Activated naive CD4-positive, alpha-beta T cell treated with anti-CD3 and anti-CD28 coated beads for 36 hours (primary cell): ENCODE data around the gene SNX19. TPM values are rescaled to one million over a fixed set of nuclear protein-coding genes. Genes with fewer than 3 reads are reported as not detected.

Experiments
- CTCF ChIA-PET: fragments of 350-600 bp; sonication (Branson Sonifier 250); formaldehyde crosslinking; loops from one replicate; lab custom pipeline; 2021; ENCODE audit warnings: antibody characterized with exemption; lab: Charles Lee
- DNase-seq: peaks from one replicate; pipeline ENCODE4 v3.0.0-alpha.2; 2020
- H3K27ac Mint-ChIP-seq: one replicate; pipeline ENCODE4 v1.8.0; 2021; ENCODE audit warnings: mild to moderate bottlenecking, mixed read lengths
- H3K27me3 Mint-ChIP-seq: one replicate; pipeline ENCODE4 v1.8.0; 2021; ENCODE audit warnings: low read depth, mixed read lengths
- H3K36me3 Mint-ChIP-seq: one replicate; pipeline ENCODE4 v1.8.0; 2021; ENCODE audit warnings: low read depth, mixed read lengths
- H3K4me1 Mint-ChIP-seq: one replicate; pipeline ENCODE4 v1.8.0; 2021; ENCODE audit warnings: low read depth, mixed read lengths
- H3K4me3 Mint-ChIP-seq: one replicate; pipeline ENCODE4 v1.8.0; 2021; ENCODE audit warnings: mild to moderate bottlenecking, moderate library complexity, mixed read lengths
- H3K9me3 Mint-ChIP-seq: one replicate; pipeline ENCODE4 v1.8.0; 2021; ENCODE audit warnings: mixed read lengths
- intact Hi-C: fragments of 100-400 bp; cut with micrococcal nuclease; formaldehyde crosslinking; loops from one replicate; pipeline ENCODE4 v1.15.1; 2023
- total RNA-seq, 2 experiments: library from RNA; stranded (reverse); gene quantifications; one replicate each; pipeline ENCODE4 v1.2.3, GENCODE V29; 2021

Gene SNX19
- total RNA-seq, 2 experiments from 2014 or later = 18.0 to 21.6 TPM

DNA sequence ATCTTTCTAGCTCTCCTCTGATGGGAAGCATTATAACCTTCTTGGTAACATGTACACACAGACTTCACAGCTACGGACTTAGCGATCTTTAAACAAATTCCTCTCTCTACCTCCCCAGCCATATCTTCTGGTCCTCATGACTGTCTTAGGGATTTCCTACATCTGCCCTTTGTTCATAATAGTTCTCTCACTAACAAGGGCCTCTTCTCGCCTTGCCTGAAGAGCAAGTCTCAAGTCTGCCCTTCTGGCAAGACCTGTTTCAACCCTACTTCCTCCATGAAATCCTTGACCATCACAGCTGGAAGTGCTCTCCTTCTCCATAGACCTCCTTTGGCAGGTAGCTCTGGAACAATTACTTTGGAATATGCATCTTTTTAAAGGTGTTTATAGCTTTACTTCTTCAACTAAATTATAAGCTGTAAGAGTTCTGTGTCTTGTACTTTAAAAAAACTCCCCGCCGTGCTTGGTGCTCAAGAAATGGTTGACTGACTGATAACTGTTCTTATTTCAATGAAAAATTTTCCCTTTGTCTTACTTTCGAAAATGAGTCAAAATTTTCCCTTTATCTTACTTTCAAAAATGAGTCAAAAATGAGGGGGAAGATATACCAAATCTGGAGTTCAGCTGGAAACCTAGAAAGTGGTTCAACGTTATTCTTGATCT is 34.7 kb downstream of the SNX19 start:
- no peak for DNase-seq
- intact Hi-C loops = no loop called here
- Mint-ChIP-seq H3K9me3 (no peaks in the 10 kb centered on the region), H3K4me1 (peaks cover 14% of the 10 kb centered on the region), H3K36me3 (peaks cover 35% of the 10 kb centered on the region), H3K27me3 (no peaks in the 10 kb centered on the region), H3K27ac (no peak overlapping the region), H3K4me3 (no peak overlapping the region)
- CTCF ChIA-PET = interaction anchor here (0.7 to 1.4 kb wide), 6 partner anchors 12 to 35 kb away, joined by 3 to 10 read pairs (median 4); partner anchors contain the start of gene SNX19

DNA sequence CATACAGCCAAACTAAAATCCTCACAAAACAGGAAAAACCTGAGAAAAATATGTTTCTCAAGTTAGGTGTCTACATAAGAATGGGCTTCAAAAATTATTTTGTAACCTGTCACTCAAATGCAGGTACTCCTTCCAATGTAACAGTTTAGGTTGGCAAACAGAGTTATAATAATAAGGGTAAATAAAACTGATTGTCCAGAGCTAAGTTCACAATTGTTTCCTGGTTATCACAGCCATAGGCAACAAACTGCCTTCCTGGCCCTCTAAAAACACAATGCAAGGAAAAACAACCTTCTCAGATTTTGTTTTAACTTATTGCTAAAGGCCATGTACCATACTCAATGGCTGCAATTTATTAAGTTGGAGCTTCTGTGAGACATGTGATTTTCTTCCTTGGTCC is 36.4 kb downstream of the SNX19 start:
- Mint-ChIP-seq H3K36me3 (peaks cover 39% of the 10 kb centered on the region), H3K27ac (no peak overlapping the region), H3K4me3 (no peak overlapping the region), H3K9me3 (no peaks in the 10 kb centered on the region), H3K27me3 (no peaks in the 10 kb centered on the region), H3K4me1 (peaks cover 14% of the 10 kb centered on the region)
- DNase-seq = no peak
- intact Hi-C loops = no loop called here
- CTCF ChIA-PET = interaction anchor here (0.8 to 3.0 kb wide), 3 partner anchors 15 to 36 kb away, joined by 3 to 8 read pairs (median 4); partner anchors contain the start of gene SNX19

DNA sequence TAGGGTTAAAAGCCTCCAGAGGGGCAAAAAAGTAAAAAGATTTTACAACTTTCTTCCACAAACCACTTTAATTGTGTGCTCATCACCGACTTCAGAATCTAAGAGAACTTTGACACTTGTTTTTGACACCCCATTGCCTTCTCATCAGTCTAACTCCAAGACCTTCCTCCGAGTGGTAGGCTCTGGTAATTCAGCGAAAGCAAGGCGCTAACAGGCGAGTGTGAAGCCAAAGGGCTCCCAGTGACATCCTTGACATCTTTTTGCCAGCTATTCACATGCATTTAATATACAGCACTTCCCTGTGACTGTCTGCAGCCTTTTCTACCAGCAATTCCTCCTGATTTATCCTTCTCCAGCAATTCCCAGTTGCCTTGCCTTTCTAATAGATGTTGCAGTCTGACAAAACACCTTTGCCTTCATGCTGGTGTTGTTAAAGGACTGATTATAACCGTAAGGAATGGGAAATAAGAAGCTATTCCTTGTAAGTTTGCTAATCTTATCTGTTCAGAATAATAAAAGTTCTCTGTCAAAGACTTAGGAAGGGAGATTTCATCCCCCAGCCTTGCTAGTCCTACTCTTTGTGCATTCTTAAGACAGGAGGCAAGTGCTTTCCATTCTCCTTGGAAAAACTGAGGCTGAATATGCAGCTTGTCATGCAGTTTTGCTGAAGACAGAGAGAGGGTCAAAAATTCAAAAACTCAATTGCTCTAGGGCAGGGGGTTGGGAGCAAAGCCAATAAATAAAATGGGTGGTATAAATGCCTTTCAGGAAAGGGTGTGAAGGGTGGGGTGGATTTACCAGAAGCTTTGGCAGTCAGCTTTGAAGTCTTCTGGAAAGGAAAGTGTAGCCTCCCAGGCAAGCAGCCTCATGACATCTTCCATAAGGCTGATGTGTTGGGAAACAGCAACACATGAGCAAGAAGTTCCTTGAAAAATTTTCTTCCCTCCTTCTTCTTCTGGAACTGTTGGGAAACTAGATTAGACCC is 39.1 kb downstream of the SNX19 start:
- no peak for DNase-seq
- peaks cover 18% of the 10 kb centered on the region for H3K4me1 Mint-ChIP-seq
- intact Hi-C loops = no loop called here
- no peaks in the 10 kb centered on the region for H3K27me3 Mint-ChIP-seq
- CTCF ChIA-PET = interaction anchor here (1.1 to 3.0 kb wide), 2 partner anchors 15 kb away, joined by 6 to 8 read pairs; no protein-coding TSS in a partner anchor
- no peak overlapping the region for H3K4me3 Mint-ChIP-seq
- no peak overlapping the region for H3K27ac Mint-ChIP-seq
- peaks cover 28% of the 10 kb centered on the region for H3K36me3 Mint-ChIP-seq
- H3K9me3 Mint-ChIP-seq = no peaks in the 10 kb centered on the region

DNA sequence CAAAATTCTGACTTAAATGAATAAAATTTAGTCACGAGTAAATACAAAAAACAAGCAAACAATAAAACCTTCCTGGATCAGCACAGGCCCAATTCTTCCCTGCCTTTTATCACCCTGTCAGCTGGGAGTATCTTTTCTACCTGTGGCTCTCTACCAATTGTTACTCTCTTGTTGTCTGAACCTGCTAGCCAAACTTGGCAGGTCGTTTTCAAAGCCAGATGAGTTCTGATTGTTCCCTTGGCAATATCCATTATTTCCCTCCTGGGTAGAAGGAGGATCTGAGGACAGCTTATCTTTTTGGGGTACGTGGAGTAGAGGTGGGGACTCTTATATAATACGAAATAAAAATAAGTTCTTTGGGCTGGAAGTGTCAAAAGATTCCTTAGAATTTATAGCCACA is 40.2 kb downstream of the SNX19 start:
- Mint-ChIP-seq H3K9me3 (no peaks in the 10 kb centered on the region), H3K27ac (no peak overlapping the region), H3K36me3 (peaks cover 27% of the 10 kb centered on the region), H3K27me3 (no peaks in the 10 kb centered on the region), H3K4me1 (peaks cover 14% of the 10 kb centered on the region), H3K4me3 (no peak overlapping the region)
- DNase-seq = no peak
- CTCF ChIA-PET = interaction anchor here (1.1 kb wide), 1 partner anchor 14 kb away, joined by 6 read pairs; no protein-coding TSS in a partner anchor
- intact Hi-C loops = no loop called here

DNA sequence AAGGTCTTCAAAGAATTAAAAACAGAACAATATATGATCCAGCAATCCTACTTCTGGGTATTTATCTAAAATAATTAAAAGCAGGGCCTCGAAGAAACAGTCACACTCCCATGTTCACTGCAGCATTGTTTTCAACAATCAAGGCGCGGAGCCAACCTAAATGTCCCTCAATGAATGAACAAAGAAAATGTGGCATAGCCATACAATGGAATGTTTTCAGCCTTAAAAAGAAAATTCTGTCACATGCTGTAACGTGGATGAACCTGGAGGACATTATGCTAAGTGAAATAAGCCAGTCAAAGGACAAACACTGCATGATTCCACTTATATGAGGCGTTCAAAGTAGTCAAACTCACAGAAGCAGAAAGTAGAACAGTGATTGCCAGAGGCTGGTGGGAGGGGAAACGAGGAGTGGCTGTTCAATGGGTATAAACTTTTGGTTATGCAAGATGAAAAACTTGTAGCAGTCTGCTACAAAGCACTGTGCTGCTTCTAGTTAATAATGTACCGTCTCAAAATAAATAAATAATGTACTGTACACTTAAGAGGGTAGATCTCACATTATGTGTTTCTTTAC is 41.2 kb downstream of the SNX19 start:
- intact Hi-C loops = no loop called here
- Mint-ChIP-seq H3K9me3 (no peaks in the 10 kb centered on the region), H3K27me3 (no peaks in the 10 kb centered on the region), H3K4me3 (no peak overlapping the region), H3K27ac (no peak overlapping the region), H3K4me1 (peaks cover 12% of the 10 kb centered on the region), H3K36me3 (peaks cover 30% of the 10 kb centered on the region)
- no peak for DNase-seq
- CTCF ChIA-PET = interaction anchor here (2.5 kb wide), 1 partner anchor 13 kb away, joined by 10 read pairs; no protein-coding TSS in a partner anchor

DNA sequence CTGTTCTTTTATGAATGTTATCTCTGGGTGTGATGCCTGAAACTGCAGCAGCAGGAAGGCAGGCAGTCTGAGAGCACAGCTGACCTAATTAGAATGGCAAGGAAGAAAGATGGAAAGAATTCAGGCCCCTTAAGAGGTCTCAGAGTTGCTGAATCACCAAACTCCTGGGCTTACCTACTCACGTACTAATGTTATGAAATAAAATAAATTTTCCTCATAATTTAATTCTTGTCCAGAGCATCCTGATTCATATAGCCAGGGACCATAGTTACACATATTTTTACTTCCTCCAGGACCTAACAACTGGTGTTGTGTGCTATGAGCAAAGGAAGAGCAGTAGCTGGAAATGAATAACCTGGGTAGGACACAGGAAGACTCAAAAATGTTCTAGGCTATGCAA is 41.9 kb downstream of the SNX19 start:
- CTCF ChIA-PET = interaction anchor here (2.5 kb wide), 1 partner anchor 12 kb away, joined by 10 read pairs; no protein-coding TSS in a partner anchor
- H3K4me1 Mint-ChIP-seq = peaks cover 12% of the 10 kb centered on the region
- no peak overlapping the region for H3K4me3 Mint-ChIP-seq
- intact Hi-C loops = no loop called here
- no peaks in the 10 kb centered on the region for H3K27me3 Mint-ChIP-seq
- no peak overlapping the region for H3K27ac Mint-ChIP-seq
- no peak for DNase-seq
- H3K9me3 Mint-ChIP-seq = no peaks in the 10 kb centered on the region
- H3K36me3 Mint-ChIP-seq = peaks cover 27% of the 10 kb centered on the region

DNA sequence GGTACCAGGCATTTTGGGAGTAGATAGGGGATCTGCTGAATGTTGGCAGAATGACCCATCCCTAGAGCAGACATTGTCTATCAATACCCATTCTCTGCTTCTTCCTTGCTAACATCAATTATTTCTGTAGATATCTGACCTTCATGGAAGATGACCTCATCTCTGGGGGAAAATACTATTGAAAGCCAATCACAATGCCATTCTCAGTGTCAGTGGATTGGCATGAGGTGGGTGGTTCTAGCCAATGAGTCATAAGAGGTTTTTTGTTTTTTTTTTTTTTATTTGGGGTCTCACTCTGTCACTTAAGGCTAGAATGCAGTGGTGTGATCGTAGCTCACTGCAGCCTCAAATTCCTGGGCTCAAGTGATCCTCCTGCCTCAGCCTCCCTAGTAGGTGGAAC is 42.5 kb downstream of the SNX19 start:
- no peaks in the 10 kb centered on the region for H3K27me3 Mint-ChIP-seq
- H3K9me3 Mint-ChIP-seq = no peaks in the 10 kb centered on the region
- H3K36me3 Mint-ChIP-seq = peaks cover 22% of the 10 kb centered on the region
- no peak overlapping the region for H3K27ac Mint-ChIP-seq
- no peak for DNase-seq
- CTCF ChIA-PET = interaction anchor here (2.5 kb wide), 1 partner anchor 11 kb away, joined by 10 read pairs; no protein-coding TSS in a partner anchor
- intact Hi-C loops = no loop called here
- H3K4me1 Mint-ChIP-seq = peaks cover 12% of the 10 kb centered on the region
- H3K4me3 Mint-ChIP-seq = no peak overlapping the region

DNA sequence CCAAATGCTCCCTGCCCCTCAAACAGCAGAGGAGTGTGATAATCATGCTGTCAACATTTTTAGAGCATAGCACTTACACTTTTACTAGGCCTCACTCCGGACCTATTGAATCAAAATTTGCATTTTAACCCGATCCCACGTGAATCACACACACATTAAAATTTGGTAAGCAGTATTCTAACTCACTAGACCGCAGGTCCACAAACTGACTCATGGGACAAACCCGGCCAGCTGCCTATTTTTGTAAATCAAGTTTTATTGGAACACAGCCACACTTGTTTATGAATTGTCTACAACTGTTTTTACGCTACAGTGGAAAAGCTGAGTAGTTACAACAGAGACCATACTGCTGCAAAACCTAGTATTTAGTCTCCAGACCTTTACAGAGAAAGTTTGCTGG is 43.3 kb downstream of the SNX19 start:
- Mint-ChIP-seq H3K36me3 (peaks cover 21% of the 10 kb centered on the region), H3K27me3 (no peaks in the 10 kb centered on the region), H3K9me3 (no peaks in the 10 kb centered on the region), H3K4me3 (no peak overlapping the region), H3K4me1 (peaks cover 12% of the 10 kb centered on the region), H3K27ac (no peak overlapping the region)
- DNase-seq = no peak
- CTCF ChIA-PET = interaction anchor here (2.5 kb wide), 1 partner anchor 10 kb away, joined by 10 read pairs; no protein-coding TSS in a partner anchor
- intact Hi-C loops = no loop called here

DNA sequence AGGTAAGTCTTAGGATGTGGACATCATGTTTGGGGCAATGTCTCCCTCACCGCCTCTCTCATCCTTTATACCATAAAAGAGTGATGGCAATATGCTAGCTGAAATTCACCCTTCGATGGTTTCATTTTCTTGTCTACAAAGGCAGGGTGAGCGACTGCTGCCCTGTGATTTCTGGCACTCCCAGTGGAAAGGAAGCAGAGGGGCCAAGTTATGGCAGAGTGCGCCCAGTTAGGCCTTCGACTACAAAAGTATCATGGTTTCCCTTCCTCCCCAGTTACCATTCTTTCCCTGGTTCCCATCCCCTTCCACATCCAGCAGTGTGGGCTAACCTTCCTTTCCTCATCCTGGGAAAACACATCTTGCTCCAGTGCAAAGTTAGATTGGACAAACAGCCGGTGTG is 43.8 kb downstream of the SNX19 start:
- no peaks in the 10 kb centered on the region for H3K9me3 Mint-ChIP-seq
- CTCF ChIA-PET = interaction anchor here (2.5 to 2.9 kb wide), 2 partner anchors 10 to 11 kb away, joined by 10 to 20 read pairs; no protein-coding TSS in a partner anchor
- no peak overlapping the region for H3K4me3 Mint-ChIP-seq
- H3K27me3 Mint-ChIP-seq = no peaks in the 10 kb centered on the region
- H3K27ac Mint-ChIP-seq = no peak overlapping the region
- intact Hi-C loops = no loop called here
- peaks cover 18% of the 10 kb centered on the region for H3K36me3 Mint-ChIP-seq
- H3K4me1 Mint-ChIP-seq = peaks cover 12% of the 10 kb centered on the region
- DNase-seq = no peak

DNA sequence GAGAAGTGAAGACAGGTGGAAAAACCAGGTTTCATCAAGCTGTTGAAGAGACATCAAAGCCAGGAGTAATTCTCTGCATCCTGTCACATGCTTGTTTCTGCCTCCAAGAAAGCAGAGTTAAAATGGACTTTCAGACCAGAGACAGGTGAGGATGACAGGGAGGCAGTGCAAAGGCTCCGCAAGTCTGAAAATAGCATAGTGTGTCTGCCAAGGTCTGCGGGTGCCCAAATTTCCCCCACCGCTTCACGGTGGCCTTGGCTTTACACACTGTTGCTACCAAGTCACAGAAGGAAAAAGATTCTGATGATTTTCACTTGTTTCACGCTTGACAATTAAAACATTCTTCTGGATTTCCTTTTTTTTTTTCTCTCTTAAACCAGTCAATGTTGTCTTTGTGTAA is 44.2 kb downstream of the SNX19 start:
- intact Hi-C loops = no loop called here
- Mint-ChIP-seq H3K4me3 (no peak overlapping the region), H3K9me3 (no peaks in the 10 kb centered on the region), H3K27me3 (no peaks in the 10 kb centered on the region), H3K4me1 (peaks cover 12% of the 10 kb centered on the region), H3K27ac (no peak overlapping the region), H3K36me3 (peaks cover 18% of the 10 kb centered on the region)
- CTCF ChIA-PET = interaction anchor here (1.1 to 2.9 kb wide), 2 partner anchors 10 to 441 kb away, joined by 3 to 20 read pairs; no protein-coding TSS in a partner anchor
- DNase-seq = no peak

DNA sequence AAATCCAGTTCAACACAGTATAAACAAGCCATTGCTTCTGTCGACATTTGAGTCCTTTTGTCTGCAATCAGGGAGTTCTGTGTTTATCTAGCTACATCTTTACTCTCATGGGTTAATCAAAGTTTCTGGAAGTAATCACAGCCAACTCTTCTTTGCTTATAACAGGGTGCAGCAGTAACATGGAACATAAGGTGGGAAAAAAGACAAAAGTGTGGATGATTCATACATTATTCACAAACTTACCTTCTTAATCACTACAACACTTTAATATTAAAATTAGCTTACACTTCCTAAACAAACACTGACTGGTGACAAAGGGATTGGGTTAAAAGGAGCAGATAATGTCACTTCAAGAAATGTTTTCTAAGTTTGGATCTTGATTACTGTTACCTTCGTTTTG is 44.7 kb downstream of the SNX19 start:
- Mint-ChIP-seq H3K27ac (no peak overlapping the region), H3K4me3 (no peak overlapping the region), H3K36me3 (peaks cover 16% of the 10 kb centered on the region), H3K4me1 (peaks cover 12% of the 10 kb centered on the region), H3K9me3 (no peaks in the 10 kb centered on the region), H3K27me3 (no peaks in the 10 kb centered on the region)
- CTCF ChIA-PET = interaction anchor here (1.1 to 2.9 kb wide), 2 partner anchors 10 to 441 kb away, joined by 3 to 20 read pairs; no protein-coding TSS in a partner anchor
- no peak for DNase-seq
- intact Hi-C loops = no loop called here
